Urothelium cell line (cell line): Measurements from ENCODE around the gene TEX29.

Experiments
- DNase-seq: peaks from one replicate; pipeline ENCODE4 v3.0.0; 2011; ENCODE audit warnings: low spot score, mixed read lengths
- FAIRE-seq: peaks from 2 replicates; lab custom pipeline; 2011; peaks lifted over from hg19 to GRCh38; lab: Jason Lieb, UNC

The TEX29 gene

GRCh38 chr13:111319998-111320911 lies at the start of gene TEX29:
Gene TEX29 (plus strand): TSS chr13:111320642. CDS start chr13:111320891, 249 bp downstream.
- DNase-seq (no peak), FAIRE-seq (no peak)

GRCh38 chr13:111270765-111271698 lies 49.4 kb upstream of the TEX29 start:
- DNase-seq = no peak

GRCh38 chr13:111272117-111272516 lies 48.3 kb upstream of the TEX29 start:
- FAIRE-seq (no peak), DNase-seq (no peak)

More at GRCh38 chr13:111270765-111271698, 49.4 kb upstream of the TEX29 start:
- no peak for FAIRE-seq

GRCh38 chr13:111275382-111275781 lies 45.1 kb upstream of the TEX29 start:
- FAIRE-seq = no peak
- DNase-seq = no peak

- FAIRE-seq (no peak), DNase-seq (no peak)
Measured at GRCh38 chr13:111275995-111276618, 44.3 kb upstream of the TEX29 start.

GRCh38 chr13:111278258-111278657 lies 42.2 kb upstream of the TEX29 start:
- FAIRE-seq (no peak), DNase-seq (no peak)

- DNase-seq (no peak), FAIRE-seq (no peak)
Measured at GRCh38 chr13:111278743-111279652, 41.4 kb upstream of the TEX29 start.

- FAIRE-seq (no peak), DNase-seq (no peak)
Measured at GRCh38 chr13:111280226-111280625, 40.2 kb upstream of the TEX29 start.

GRCh38 chr13:111280681-111281585 lies 39.5 kb upstream of the TEX29 start:
- no peak for FAIRE-seq

GRCh38 chr13:111281751-111282311 lies 38.6 kb upstream of the TEX29 start:
- DNase-seq (no peak), FAIRE-seq (no peak)

More at GRCh38 chr13:111280681-111281585, 39.5 kb upstream of the TEX29 start:
- no peak for DNase-seq

- no peak for DNase-seq
- no peak for FAIRE-seq
Measured at GRCh38 chr13:111282425-111282824, 38.0 kb upstream of the TEX29 start.

- FAIRE-seq (no peak), DNase-seq (no peak)
Measured at GRCh38 chr13:111282997-111283396, 37.4 kb upstream of the TEX29 start.

GRCh38 chr13:111283457-111283856 lies 37.0 kb upstream of the TEX29 start:
- no peak for FAIRE-seq
- no peak for DNase-seq

GRCh38 chr13:111283991-111284390 lies 36.5 kb upstream of the TEX29 start:
- no peak for FAIRE-seq
- DNase-seq = no peak

- DNase-seq (no peak), FAIRE-seq (no peak)
Measured at GRCh38 chr13:111284565-111284964, 35.9 kb upstream of the TEX29 start.

GRCh38 chr13:111286162-111286561 lies 34.3 kb upstream of the TEX29 start:
- DNase-seq = no peak
- no peak for FAIRE-seq

- DNase-seq (no peak), FAIRE-seq (no peak)
Measured at GRCh38 chr13:111286749-111287148, 33.7 kb upstream of the TEX29 start.

- no peak for FAIRE-seq
Measured at GRCh38 chr13:111287201-111287600, 33.2 kb upstream of the TEX29 start.

GRCh38 chr13:111288276-111288675 lies 32.2 kb upstream of the TEX29 start:
- FAIRE-seq (no peak), DNase-seq (no peak)

More at GRCh38 chr13:111287201-111287600, 33.2 kb upstream of the TEX29 start:
- no peak for DNase-seq
